Hematopoietic multipotent progenitor cell treated with erythropoietin and hydrocortisone succinate and interleukin-3 and kit ligand, for 6 days (in vitro differentiated cells): ENCODE measurements around the gene MED8.

Source experiments
- DNase-seq: peaks from one replicate; pipeline ENCODE4 v3.0.0-alpha.2; 2015

Gene MED8, protein sequence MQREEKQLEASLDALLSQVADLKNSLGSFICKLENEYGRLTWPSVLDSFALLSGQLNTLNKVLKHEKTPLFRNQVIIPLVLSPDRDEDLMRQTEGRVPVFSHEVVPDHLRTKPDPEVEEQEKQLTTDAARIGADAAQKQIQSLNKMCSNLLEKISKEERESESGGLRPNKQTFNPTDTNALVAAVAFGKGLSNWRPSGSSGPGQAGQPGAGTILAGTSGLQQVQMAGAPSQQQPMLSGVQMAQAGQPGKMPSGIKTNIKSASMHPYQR

DNA sequence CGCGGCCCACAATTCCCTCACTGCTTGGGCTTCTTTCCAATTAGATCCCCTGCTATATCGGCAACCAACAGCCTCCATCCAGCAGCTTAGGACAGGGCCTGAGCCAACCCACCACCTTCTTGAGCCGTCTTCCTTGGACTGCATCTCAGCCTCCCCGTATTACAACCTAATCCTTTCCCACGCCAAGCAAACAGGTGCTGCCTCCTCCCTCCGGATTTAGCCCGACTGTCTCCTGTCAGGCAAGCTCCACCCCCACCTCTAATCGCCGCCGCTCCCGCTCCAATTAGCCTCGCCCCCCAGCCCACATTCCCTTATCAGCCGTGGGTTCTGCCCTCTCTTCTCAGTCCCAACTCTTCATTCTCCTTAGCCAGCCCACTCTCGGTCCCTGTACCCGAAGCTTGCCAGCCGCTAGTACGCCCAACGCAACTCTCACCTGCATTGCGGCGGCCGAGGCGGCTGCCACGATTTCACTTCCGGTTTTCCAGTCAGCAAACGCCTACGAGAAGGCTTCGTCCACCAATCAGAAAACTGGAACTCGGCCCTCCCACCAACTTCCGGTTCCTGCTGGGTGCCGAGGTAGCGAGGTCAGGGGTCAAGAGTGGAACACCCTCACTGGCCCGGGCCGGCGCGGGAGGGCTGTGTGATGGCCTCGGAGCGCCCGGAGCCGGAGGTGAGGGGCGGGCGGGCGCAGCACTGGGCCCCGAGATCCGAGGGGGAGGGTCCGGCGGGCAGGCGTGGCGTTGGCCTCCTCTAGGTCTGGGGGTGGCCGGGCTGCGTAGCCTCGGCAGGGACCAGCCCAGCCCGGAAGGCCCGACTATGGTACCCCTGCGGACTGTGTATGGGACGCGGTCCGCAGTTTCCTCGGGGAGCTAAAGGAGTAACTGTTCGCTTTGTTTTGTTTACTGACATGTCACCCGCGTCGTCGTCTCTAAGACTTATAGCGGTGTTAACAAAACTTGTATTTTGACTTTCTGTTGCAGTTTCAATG is at the start of gene MED8, which contains the start of gene SZT2:
Gene MED8 (minus strand): TSS at position 475 of the 988 bp plus-strand sequence. CDS start 36 bp downstream, at position 439.
Gene SZT2 (plus strand): TSS at position 574 of the 988 bp plus-strand sequence. CDS start 70 bp downstream, at position 644.
- DNase-seq: peak; percentile 96

DNA sequence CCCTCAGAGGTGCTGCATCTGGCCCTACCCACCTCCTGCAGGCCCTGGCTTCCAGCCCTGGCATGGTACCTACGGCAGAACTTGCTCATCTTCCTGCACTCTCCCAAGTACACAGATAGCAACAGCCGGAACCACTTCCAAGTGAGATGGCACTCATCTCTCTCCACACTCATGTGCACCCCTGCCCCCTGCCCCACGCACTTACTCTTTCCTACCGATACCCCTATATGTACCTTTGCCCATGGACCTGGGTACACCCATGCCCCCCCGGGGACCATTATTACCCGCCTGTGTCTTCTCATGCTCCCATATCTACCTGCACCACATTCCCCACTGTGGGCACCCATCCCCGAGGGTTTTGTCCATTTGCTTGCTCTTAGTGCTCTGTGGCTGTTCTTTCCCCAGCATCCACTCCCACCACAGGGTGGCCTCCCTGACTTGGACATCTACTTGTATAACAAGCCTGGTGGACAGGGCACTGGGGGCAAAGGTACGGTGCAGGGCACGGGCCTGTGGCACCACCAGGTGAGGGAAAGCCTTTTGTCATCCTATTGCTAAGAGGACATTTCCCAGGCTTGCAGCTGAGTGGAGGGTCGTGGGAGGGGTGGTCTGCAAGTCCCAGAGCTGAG is 49.5 kb upstream of the MED8 start:
- DNase-seq: no peak

DNA sequence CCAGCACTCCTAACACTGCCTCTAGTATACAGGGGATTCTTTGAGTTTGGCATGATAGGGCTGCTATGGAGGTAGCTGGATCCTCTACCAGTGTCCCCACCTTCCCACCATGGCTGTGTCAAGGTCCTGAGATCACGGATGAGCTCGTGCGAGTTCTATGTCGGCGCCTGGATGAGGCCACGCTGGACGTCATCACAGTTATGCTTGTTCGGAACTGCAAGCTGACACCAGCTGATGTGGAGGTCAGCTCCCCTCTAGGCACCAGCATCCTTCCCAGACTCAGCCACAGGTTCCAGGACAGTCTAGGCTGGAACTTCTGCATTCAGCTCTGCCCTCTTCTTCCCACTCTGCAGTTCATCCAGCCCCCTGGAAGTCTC is 49.0 kb upstream of the MED8 start:
- no peak for DNase-seq

DNA sequence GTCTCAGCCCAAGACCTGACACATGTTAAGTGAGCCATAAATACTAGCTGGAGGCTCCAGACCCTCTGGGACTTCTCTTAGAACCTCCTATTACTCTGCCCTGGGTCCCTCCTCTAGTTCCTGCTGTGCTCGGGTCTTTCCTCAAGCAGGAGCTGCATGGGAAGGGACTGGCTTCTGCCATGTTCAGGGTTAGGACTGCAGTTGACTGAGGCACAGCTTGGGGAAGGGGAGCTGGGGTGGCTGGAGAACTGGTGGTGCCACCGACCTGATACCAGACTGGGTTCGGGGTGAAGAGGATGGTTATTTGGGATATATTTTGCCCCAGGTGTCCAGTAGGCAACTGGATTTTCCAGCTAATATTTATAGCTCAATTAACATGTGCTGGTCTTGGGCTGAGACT is 48.4 kb upstream of the MED8 start:
- DNase-seq: no peak

DNA sequence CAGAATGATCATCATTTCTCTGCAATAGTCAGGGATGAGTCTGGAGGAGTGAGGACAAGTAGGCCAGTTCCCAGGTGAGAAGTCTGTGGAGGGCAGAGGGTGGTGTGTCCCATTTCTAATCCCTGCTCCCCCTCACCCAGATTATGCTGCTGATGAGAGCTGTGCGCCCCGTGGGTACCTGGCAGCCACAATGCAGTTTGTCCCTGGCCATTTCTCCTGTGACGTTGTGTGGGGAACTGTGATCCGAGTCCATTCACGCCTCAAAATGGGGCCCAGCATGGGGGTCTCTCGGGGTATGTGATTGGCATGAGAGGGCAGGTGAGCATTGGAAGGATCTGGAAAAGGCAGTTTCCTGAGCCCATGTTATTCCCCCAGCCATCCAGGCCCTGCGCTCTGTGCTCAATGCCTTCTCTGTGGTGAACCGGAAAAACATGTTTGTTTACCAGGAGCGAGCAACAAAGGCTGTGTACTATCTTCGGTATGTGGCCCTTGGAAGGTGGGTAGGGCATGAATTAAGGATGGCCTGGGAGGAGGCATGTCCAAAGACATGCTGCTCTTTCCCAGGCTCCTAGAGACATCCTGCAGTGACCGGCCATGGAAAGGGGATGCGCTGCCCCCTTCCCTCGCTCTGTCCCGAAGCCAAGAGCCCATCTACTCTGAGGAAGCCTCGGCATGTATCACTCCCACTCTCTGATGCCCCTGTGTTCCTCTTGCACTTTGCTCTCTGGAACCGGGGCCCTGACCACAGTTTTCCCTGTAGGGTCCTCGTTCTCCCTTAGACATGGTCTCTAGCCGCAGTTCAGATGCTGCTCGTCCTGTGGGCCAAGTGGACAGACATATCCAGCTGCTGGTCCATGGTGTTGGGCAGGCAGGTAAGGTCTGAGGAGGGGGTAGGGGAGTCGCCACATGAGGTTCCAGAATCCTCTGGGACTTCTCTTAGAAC is 47.7 kb upstream of the MED8 start:
- DNase-seq: no peak

DNA sequence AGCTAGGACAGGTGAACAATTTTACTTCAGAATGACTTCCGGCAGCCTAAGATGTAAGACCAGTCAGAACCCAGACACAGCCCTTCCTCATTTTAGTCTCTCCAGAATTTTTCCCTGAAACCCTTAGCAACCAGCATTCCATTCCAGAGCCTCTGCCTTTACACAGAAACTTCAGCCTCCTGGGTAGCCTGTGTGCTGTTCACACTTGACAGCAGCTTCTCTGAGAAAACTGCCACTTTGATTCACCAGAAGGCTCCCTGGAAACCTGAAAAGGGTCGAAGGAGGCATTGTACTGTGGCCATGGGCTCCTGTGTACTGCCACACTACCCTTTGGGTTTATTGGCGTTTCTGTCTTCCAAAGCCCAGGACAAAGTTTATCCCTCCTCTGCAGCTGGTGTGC is 46.8 kb upstream of the MED8 start:
- no peak for DNase-seq

DNA sequence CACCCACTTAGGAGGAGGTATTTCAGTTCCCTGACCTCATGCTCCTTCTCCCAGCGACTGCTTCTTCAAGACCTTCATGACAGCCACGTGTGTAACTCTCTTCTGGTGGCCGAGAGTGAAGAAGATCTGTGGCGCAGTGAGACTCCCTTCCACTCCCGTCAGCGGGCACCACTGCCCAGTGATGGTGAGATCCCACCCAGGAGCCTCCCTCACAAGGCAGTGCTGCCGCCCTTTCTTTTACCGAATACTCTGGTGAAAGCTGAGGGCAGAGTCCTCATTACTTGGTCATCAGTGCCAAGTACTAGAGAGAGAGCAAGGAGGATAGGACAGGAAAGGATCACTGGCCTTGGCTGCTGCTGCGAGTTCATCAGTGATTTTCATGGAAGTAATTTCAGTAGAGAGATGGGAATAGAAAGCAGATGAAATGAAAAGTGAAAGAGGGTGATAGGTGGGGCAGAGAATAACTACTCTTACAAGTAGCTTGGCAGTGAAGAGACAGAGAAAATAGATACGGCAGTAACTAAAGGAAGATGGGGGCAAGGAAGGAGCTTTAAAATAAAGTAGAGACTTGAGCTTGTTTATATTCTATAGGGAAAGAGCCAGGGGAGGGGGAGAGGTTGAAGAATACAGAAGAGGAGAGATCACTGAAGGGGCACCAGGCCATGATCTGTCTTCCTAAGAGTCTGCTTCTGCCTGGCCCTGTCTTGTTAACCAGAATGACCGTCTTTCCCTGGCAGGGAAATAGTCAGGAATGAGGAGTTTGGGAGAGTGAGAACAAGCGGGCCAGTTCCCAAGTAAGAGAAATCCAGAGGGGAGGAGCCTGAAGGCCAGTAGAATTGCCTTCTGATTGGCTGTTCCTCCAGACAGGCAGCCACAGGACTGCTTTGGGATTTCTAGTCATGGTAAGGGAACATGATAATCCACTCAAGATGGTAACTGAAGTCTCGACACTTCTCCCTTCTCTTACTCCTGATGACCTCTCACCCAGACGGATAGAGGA is 45.8 kb upstream of the MED8 start:
- DNase-seq: no peak

DNA sequence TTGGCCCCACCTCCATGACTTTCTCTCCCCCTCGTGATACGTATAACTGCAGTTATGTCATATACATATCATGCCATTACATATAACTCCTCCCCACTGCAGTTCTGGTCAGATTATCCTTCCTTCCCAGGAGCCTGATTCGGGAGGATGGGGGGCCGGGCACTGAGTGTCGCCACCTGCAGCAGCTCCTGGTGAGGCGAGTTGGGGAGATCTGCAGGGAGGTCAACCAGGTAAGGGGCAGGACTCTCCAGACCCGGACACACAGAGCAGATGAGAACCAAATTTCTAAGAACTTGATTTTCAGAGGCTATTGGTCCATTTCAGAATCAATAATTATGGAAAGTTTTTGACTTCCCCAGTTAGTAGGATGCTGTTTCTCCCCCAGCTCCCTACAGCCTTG is 44.7 kb upstream of the MED8 start:
- no peak for DNase-seq

DNA sequence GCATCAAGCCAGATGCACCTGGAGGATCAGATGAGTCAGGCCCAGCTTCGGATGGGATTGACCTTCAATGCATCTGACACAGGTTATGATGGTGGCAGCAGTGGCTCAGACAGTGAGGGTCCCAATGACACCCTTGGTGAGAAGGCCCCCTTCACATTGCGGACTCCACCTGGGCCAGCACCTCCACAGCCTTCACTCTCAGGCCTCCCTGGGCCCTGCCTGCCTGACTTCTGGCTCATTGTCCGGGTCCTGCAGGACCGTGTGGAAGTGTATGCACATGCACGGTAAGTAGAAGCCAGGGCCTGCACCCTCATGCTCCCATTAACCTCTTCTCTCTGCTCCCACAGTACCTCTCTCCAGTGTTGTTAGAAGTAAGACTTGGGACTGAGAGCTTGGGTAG is 43.3 kb upstream of the MED8 start:
- no peak for DNase-seq

DNA sequence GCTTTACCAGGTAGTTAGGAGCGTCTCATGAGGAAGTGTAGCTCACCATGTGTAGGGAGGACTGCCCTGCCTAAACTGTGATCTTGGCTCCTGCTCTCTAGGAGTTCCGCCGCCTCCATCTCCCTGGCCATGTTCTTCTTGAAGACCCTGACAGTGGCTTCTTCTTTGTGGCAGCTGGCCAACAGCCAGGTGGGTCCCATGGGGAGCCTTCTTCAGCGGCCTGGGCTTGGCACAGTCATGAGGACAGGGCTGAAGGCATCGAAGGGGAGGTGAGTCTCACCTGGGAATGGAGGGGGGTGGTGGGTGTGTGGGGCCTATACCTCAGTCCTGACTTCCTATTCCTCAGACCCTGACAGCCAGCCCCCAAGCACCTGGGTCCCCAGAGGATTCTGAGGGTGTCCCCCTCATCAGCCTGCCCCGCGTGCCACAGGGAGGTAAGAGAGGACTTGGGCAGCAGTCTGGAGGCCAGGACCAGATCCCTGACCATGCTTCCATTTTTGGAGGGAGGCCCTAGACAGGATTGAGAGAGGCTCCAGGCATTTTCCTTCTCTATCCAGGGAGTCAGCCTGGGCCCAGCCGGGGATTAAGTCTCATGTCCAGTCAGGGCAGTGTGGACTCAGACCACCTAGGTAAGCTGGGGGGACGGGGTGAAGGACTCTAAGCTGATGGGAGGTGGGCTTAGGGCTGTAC is 42.7 kb upstream of the MED8 start:
- DNase-seq: no peak

DNA sequence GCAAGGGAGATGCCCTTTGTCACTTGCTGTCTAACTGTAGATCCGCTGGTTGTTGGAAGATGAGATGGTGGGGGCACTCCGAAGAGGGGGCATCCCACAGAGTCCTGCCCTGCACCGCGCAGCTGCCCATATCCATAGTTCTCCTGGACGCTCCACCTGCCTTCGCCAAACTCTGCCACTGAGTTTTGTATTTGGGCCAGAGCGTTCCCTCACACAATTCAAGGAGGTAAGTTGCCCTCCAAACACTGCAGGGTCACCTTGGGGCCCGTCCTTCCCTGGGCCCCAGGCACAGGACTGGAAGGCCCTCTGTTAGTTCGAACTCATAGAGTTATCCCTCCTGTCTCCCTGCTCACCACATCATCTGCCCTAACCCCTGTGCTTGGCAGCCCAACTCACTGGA is 42.1 kb upstream of the MED8 start:
- DNase-seq: no peak

DNA sequence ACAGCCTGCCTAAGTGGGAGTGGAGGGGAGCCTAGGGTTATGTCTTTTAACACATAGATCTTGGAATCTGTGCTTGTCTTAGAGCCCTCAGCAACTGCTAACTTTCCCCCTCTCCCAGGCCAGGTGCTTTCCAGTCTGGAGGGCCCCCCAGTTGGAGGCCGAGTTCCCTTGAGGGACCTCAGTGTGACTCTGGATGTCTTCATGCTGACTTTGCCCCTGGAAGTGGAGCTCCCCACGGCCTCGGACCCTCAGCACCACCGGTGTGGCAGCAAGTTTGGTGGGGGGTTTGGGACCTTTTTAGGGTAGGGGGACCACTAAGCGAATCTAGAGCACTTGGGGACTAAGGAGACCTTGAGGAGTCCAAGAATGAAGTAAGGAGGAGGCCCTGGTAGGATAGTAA is 41.2 kb upstream of the MED8 start:
- DNase-seq: no peak

DNA sequence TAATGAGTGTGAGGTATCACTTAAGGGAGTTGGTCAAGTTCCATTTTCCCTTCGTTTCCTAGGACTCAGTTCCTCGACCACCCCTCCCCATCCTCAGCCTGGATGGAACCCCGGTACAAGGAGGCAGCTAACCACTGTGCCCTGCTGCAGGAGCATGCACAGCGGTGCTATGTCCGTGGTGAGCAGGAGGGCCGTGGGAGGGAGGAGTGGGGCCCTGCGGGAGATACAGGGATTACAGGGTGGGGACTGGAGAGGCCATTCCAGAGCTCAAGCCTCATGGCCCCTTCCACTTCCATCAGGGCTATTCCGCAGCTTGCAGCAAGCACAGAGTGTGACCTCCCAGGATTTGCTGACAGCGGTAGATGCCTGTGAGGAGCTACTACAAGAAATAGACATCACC is 38.3 kb upstream of the MED8 start:
- no peak for DNase-seq

DNA sequence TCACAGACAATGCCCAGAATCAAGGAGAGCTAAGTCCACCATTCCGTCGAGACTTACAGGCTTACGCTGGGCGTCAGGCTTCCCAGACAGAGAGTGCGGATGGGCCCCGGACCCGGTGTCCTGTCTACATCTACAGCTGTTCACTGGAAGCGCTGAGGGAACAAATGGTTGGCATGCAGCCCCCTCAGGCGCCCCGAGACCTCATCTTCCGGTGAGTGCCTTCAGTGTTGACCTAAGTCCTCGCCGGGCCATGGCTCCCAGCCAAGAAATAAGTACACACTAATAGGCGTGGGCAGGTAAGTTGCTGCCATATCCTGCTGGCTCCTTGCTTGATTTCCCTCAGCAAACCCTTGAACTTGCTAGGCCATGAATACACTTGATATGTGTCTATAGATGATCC is 37.9 kb upstream of the MED8 start:
- DNase-seq: no peak

DNA sequence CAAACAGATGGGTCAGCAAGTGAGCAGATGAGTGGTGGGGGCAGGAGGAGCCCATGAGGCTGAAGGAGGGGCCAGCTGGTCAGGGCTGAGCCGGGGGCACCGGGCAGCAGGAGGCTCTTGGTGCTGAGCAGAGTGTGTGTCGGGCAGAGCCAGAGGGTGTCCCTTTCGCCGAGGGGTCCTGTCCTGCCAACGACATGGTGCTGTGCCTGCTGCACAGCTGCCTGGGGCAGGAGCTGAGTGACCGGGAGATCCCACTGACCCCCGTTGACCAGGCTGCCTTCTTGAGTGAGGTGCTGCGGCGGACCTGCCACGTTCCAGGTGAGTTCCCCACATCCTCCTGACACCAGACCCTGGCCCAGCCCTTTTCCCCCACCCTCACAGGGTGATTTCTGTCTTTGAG is 36.6 kb upstream of the MED8 start:
- no peak for DNase-seq

DNA sequence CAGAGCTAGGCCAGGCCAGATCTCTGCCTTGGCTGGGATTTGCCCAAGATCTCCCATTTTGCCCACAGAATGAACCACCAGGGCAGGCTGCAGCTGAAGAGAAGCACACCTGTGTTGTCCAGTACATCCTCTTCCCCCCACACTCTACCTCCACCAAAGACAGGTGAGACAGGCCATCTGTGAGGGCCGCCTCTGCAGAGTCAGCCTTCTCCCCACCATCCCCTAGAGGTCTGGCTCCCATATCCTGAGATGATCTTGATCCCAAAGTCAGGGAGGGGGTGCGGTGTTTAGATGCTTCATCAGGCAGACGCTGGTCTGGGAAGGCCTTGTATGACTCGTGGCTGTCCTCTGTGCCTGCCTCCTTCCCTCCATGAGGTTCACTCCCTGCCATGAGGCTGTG is 35.4 kb upstream of the MED8 start:
- DNase-seq: no peak

DNA sequence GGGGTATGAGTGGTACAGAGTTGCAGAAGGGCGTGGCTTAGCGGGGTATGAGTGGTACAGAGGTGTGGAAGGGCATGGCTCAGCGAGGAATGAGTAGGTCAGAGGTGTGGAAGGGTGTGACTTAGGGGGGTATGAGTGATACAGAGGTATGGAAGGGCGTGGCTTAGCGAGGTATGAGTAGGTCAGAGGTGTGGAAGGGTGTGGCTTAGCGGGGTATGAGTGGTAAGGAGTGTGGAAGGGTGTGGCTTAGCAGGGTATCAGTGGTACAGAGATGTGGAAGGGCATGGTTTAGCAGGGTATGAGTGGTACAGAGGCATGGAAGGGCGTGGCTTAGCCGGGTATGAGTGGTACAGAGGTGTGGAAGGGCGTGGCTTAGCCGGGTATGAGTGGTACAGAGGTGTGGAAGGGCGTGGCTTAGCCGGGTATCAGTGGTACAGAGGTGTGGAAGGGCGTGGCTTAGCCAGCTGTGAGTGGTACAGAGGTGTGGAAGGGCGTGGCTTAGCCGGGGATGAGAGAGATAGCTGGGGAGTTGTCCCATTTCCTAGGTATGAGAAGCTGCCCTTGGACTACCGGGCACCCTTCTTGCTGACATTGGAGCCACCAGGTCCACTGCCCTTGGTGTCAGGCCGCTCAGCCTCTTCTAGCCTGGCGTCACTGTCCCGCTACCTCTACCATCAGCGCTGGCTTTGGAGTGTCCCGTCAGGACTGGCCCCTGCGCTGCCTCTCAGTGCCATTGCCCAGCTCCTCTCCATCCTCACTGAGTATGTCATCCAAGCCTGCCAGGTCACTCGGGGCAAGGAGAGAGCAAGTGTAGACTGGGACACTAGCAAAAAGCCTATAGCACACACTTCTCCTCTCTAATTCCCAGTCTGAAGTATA is 34.3 kb upstream of the MED8 start:
- DNase-seq: peak; percentile 8

DNA sequence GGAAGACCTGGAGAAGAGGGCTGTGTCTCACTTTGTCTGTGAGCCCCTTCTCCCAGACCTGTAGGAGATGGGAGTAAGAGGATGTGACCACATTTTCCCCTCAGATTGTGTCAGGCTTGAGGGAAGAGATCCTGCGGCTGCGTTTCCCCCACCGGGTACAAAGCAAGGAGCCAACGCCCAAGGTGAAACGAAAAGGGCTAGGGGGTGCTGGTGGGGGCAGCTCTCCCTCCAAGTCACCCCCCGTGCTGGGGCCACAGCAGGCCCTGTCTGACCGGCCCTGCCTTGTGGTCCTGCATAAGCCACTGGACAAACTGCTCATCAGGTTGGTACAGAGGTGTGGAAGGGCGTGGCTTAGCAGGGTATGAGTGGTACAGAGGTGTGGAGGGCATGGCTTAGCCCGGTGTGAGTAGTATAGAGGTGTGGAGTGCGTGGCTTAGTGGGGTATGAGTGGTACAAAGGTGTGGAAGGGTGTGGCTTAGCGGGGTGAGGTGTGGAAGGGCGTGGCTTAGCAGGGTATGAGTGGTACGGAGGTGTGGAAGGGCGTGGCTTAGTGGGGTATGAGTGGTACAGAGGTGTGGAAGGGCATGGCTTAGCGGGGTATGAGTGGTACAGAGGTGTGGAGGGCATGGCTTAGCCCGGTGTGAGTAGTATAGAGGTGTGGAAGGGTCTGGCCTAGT is 33.5 kb upstream of the MED8 start:
- DNase-seq: no peak
